ENCODE data around the gene GAPT.

GRCh38 chr5:58462623-58463230, 28.5 kb upstream of the GAPT start:
- TF ChIP-seq, protein P1, sequence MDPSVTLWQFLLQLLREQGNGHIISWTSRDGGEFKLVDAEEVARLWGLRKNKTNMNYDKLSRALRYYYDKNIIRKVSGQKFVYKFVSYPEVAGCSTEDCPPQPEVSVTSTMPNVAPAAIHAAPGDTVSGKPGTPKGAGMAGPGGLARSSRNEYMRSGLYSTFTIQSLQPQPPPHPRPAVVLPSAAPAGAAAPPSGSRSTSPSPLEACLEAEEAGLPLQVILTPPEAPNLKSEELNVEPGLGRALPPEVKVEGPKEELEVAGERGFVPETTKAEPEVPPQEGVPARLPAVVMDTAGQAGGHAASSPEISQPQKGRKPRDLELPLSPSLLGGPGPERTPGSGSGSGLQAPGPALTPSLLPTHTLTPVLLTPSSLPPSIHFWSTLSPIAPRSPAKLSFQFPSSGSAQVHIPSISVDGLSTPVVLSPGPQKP (IDR thresholded peaks at IDR 0.05; ENCODE audit: low read depth, low read length) = no peak
- TF ChIP-seq POLR2A (IDR thresholded peaks at IDR 0.05; ENCODE audit: low read length) (no peak), RARB (CRISPR knock-in tag; IDR thresholded peaks at IDR 0.05) (no peak), EP300 (IDR thresholded peaks at IDR 0.05) (0 out of 5 replicates have a peak, but pooled peaks of 1 of the 2 experiments have one; percentile 1), CTCF (IDR thresholded peaks at IDR 0.05) (peak; percentile 89), GATA3 (IDR thresholded peaks at IDR 0.05; ENCODE audit: borderline replicate concordance) (no peak), MAFK (IDR thresholded peaks at IDR 0.05; ENCODE audit: partially characterized antibody) (no peak), RAD21 (conservative IDR thresholded peaks at IDR 0.05 in 1 of 2, IDR thresholded peaks at IDR 0.05 in 1 of 2) (peak; percentile 91 to 93), HDAC2 (IDR thresholded peaks at IDR 0.05) (no peak)

Measured in A549 (cell line).